Measurements from ENCODE around the gene PRXL2A.

The PRXL2A gene

DNA sequence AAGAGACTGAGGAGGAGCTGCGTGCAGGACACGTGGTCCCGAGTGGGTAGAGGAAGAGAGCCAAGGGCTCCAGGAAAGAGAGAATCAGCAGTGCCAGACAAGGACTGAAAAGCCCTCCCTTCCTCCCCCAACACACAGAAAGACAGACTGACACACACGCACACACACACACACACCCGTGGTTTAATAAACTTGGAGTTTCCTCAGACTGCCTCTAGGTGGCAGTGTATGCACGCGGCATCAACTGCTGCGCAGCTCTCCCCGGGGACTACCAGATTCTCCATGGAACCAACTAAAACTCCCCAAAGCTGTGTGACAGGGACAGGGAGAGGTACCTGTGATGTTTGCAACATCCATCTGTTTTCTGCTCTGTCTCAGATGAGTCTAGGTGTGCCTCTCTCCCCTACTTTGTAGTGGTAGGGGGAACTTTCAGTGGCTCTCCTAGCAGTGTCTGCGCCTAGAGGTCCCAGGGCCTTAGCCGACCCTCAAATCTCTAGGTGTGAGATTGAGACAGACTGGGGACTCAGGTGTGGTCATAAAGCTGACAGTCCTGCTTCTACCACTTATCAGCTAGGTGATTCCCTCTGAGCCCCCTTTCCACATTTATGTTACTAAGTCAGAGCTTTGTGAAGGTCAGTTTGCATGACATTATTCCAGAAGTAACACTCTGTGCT lies 36.4 kb downstream of the PRXL2A start:
- DNase-seq (ENCODE audit: low read depth in 3 of 3), result peak; percentile 49 to 66 (median 54)

DNA sequence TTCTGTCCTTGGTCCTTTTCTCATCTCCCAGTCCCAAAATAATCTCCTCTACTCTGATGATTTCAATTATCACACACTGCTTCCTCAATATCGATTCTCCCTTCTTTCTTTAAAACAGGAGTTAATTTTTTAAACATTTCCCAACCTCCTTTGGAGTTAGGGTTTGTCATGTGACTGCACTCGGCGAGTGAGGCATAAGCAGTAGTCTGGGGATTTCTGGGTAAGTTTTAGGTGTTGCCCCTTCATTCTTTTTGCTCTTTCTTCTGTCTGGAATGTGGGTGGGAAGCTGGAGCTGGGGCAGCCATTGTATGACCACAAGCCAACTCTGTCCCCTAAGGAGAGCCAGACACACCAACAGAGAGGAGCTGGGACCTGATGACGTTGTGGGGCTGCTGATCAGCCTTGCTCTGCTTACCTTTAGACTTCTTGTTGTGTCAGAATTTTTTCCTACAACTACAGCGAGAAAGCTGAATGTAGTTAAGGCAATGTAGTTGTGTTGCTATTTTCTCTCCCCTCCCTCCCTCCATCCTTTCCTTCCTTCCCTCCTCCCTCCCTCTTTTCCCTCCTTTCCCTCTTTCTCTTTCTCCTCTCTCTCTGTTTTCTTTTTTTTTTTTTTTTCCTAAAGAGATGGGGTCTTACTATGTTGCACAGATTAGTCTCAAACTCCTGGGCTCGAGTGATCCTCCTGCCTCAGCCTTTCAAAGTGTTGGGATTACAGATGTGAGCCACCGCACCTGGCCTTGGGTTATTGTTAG lies 39.3 kb downstream of the PRXL2A start:
- no peak for DNase-seq (ENCODE audit: low read depth in 3 of 3)

DNA sequence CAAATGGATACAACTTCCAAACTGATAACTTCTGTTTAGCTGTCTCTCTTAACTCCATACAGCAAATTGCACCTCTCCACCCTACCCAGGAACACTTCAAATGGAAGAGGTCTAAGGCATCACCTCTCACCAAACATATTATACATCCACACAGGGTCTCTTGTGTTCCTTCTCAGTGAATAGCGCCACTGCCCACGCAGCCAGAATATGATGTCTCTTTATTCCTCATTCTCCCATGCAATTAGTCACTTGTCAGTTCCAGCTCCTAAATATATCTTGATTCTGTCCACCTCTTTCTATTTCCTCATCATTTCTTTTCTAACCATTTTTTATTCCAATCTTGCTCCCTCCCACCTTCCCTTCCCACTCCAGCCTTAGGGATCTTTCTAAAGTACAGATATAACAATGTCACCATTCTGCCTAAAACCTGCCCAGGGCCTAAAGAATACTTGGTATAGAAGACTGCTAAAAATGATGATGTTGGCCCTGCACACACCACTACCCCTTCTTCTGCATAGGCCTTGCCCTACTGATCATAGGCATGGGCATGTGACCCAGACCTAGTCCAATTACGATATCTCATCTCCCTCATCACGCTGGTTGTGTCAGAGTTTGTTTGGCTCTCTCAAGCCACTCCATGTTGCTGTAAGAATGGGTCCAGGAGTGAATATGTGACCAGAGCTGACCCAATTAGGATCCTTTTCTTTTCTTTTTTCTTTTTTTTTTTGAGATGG lies 40.0 kb downstream of the PRXL2A start:
- no peak for DNase-seq (ENCODE audit: low read depth in 3 of 3)

DNA sequence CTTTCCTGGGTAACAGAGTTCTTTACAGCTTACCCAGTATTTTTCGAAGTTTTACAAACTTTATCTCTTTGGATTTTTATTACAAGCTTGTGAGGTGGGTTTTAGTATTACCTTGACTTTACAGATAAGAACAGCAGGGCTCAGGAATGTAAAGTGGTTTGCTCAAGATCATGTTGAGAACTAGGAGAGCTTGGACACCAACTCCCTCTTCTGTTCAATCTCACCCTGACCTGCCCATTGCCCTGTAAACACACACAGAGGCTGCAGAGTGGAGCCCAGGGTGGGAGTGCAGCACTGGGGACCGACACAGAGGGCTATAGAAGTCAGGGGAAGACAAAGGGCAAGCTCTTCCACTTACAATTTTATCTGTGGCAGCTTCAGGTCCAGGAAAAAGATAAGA lies 41.2 kb downstream of the PRXL2A start:
- DNase-seq (ENCODE audit: low read depth in 3 of 3), result no peak

DNA sequence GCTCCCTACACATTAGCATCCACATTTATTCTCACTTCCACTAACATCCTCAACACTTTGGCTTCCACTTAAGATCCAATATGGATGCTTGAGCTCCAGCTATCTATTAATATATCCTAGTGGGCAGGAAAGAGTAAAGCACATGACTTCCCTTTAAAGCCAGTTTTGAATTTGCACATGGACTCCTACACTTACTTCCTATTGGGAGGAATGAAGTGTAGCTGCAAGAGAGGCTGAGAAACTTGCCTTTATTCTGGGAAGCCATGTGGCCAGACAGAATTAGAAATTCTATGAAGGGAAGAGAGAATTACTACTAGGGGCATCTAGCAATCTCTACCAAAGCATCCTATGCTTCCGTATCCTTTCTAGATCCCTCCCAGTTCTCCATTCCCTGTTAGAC lies 42.8 kb downstream of the PRXL2A start:
- no peak for DNase-seq (ENCODE audit: low read depth in 3 of 3)

DNA sequence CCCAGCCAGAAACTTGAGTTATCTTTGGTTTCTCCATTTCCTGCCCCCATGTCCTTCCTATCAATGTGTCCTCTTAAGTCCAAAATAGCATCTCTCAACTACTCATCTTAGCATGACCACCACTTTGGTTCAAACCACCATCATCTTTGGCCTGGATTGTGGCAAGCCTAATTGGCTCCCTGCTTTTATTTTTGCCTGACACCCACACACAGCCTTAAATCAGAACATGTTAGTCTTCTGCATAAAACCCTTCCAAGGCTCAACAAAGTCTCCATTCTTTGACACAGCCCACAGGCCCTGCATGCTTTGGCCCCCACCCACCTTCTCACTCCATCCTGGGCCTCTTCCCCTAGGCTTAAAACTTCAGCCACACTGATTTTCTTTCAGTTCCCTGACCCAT lies 43.7 kb downstream of the PRXL2A start:
- no peak for DNase-seq (ENCODE audit: low read depth in 3 of 3)

DNA sequence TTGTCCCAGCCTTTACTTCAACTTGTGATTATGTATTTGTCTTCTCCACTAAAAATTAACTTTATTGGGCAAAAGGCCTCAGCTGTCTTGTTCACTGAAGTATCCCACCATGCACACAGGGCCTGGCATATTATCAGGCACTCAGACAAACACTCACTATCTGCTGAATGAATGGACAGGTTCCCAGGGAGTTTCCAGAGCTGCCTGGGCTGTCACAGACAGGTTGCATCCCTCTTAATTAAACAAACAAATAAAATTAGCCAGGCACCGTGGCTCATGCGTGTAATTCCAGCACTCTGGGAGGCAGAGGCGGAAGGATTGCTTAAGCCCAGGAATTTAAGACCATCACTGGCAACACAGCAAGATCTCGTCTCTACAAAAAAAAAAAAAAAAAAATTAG lies 44.3 kb downstream of the PRXL2A start:
- DNase-seq (ENCODE audit: low read depth in 3 of 3), result no peak

DNA sequence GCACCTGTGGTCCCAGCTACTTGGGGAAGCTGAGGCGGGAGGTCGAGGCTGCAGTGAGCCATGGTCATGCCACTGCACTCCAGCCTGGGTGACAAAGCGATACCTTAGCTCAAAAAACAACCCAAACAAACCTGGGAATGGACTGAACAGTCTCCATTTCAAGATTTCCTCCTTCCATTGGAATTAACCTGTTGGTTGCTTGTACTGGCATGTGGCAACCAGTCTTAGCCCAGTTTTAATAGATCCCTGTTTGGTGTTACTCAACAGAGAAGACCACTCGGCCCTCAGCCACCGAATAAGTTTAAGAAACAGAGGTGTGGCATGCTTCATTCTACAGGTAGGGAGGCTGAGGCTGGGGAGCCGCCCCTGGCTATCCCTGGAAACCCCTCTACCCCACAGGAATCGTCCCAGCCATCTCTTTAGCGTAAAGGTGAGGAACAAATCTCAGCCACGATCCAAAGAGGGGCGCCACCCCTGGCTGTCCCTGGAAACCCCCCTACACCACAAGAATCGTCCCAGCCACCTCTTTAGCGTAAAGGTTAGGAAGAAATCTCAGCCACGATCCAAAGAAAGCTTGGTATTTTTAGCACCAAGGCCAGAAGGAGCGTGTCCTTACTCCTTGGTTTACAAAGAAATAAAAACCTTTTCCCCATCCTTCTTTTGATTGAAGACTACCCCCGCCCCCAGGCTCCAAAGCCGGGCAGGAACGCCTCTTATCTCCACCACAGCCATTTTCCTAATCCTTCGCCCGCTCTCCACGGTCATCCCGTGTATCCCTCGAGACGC lies 44.9 kb downstream of the PRXL2A start:
- DNase-seq (ENCODE audit: low read depth in 3 of 3), result no peak

DNA sequence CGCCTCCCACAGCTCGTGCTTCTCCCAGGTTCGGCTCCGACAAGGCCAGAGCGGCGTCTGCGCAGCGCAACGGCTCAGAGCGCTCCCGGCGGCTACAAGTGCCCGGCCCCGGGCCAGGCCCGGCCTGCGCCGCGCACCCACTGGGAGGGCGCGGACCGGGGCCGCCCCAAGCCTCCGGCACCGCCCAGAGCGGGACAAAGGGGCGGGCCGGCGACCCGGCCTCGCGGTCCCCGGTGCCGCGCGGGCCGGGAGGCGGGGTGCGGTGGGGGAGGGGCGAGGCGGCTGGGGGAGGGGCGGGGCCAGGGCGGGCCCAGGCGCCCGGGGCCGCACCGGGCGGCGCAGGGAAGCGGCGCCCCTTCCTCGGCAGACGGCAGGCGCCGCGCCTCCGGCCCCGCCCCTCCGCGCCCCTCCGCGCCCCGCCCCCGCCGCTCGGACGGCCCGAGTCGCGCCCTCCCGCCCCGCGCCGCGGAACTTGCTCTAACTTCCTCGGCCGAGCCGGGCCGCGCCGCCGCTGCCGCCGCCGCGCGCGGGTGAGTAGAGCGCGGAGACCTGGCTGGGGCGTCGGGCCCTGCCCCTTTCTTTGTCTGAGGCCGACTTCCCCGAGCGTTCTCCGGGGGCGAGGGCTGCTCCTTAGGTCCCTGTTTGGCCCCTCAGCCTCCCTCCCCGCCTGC lies 45.6 kb downstream of the PRXL2A start, which contains the start of gene TSPAN14:
TSPAN14 (plus strand) TSS at position 469 of the 671 bp plus-strand sequence. CDS start 34,924 bp downstream, outside the sequence.
- DNase-seq (ENCODE audit: low read depth in 3 of 3), result peak; percentile 28 to 80 (median 65)

DNA sequence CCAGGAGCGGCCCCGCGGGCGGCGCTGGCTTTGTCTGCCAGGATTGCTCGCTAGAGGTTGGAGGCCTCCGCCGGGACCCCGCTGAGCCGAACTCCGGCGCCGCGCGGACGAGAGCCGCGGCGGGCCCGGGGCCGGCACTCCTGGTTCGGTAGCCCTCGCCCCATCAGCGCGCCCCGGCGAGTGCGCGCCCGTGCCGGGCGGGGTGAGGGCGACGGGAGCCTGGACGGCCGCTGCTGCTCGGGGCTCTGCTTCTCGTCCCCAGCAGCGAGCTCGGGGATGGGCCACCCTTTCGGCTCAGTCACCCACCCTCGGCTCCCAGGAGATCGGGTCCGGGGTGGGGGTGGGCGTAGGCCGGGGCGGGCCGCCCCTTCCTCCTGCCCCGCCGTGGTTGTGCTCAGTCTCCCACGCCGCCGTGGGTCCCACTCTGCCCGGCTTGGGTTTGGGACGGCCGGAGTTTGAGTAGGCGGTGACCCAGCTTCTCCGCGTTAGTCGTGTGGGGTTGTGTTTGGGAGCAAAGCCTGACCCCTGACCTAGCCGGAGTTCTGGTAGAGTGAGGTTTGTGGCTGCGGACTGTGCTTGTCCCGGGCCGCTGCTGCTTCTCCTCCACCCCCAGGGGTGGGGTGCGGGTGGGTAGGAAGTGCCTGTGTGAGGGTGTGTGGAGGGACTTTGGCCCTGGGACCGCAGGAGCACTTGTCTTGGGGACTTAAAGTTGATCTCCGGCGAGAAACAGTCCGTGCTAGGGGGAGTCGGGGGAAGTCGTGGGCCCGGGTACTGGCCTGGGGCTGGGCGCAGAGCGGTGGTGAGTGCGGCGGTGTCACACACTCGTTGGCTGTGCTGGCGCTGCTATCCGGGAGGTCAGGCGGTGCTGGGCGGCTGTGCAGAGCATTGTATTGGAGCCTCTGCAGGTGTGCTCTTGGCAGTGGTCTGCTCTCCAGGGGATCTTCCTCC lies 46.4 kb downstream of the PRXL2A start:
- DNase-seq (ENCODE audit: low read depth in 3 of 3), result no peak

DNA sequence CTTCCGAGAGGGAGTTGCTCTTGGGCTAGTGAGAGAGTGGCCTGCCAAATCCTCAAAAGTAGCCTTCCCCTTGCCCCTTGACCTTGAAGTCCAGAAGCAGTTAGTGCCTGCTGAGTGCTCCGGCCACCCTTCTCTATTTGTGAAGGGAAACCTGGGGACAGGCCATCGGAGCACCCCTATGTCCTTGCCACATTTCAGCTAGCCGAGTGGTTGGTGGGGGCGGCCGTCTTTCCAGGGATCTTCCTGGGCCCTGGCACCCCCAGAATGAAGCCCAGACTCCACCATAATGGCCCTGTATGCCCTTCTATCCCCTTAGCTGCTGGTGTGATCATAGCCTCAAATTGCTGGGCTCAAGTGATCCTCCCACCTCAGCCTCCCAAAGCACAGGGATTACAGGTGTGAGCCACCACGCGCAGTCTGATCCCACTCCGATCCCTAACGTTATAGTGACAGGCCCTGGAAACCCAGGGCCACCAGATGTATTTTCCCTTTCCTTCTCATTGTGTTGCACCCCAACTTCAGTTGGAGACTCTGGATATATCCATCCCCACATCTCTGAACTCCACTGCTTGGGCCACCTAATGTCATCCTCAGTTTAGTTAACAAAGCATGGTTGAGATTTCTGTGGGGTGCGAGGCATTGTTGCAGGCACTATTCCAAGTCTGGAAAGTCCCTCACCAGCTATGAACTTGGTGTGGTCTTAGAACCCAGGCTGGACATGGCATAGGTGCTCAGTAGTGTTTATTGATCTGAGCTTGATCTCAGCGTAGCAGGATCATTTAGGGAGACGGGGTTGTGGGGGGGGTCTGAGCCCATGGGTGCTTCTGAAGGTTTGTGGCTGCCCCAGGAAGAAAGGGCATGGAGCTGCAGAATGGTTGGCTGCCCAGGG lies 47.4 kb downstream of the PRXL2A start:
- DNase-seq (ENCODE audit: low read depth in 3 of 3), result no peak

DNA sequence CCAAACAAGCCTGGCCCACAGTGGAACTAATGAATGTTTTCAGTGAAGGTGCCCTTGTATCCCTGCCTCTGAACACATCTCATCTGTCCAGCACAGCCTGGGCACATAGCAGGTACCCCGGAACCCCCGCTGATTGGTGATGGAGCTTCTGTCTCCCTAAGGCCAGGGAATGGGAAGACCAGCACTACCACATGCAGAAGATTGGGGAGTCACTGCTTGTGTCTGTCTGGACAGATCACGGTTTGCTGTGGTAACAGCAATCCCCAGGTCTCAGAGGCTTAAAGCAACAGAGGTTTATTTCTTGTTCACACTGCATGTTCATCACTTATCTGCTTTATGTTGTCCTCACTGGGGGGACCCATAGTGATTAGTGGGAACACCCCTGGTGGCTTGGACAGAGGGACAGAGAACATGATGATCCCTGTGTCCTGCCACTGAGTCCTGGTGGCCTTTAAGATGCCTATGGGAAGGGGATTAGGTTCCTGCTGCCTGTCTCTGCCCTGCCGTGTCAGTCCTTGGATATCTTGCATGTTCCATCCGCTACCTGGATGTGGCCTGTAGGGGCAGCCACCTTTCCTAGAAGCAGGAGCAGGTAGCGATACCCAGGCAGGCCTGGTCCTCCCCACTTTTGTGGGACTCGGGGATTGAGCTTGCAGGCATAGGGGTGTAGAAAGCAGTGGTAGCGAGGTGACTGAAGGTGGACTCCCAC lies 49.4 kb downstream of the PRXL2A start:
- DNase-seq (ENCODE audit: low read depth in 3 of 3), result no peak

DNA sequence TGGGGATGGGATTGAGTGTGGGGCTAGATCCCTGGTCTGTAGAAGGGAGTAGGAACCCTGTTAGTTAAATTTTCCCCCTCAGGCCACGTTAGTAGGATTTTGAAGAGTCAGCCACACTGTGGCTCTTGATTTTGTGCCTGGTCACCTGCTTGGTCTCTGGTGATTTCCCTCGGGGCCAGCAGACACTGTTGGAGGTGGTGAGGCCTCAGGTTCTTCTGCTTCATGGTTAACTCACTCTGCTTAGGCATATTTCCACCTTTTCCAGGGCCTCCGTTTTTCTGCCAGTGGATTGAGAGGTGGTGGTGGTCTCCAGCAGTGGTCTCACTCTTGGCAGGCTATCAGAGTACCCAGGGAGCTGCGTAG lies 49.9 kb downstream of the PRXL2A start:
- DNase-seq (ENCODE audit: low read depth in 3 of 3), result no peak

DNA sequence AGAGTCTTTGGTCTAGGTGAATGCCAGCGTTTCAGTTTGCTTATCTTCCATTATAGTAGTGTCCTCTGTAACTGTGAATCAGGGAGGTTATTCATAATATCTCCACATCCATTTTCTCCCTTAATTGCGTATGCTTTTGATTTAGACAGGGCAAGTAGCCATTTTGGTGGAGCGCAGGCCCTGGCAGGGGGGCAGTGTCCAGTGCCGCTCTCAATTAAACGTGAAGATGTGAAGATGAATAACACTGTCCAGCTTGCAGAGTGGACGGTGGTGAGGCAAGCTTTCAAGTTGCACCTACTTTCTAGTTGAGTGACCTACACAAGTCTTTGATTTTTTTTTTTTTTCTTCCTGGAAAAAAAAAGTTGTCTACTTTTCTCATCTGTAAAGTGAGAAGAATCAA lies 50.3 kb downstream of the PRXL2A start:
- DNase-seq (ENCODE audit: low read depth in 3 of 3), result no peak

DNA sequence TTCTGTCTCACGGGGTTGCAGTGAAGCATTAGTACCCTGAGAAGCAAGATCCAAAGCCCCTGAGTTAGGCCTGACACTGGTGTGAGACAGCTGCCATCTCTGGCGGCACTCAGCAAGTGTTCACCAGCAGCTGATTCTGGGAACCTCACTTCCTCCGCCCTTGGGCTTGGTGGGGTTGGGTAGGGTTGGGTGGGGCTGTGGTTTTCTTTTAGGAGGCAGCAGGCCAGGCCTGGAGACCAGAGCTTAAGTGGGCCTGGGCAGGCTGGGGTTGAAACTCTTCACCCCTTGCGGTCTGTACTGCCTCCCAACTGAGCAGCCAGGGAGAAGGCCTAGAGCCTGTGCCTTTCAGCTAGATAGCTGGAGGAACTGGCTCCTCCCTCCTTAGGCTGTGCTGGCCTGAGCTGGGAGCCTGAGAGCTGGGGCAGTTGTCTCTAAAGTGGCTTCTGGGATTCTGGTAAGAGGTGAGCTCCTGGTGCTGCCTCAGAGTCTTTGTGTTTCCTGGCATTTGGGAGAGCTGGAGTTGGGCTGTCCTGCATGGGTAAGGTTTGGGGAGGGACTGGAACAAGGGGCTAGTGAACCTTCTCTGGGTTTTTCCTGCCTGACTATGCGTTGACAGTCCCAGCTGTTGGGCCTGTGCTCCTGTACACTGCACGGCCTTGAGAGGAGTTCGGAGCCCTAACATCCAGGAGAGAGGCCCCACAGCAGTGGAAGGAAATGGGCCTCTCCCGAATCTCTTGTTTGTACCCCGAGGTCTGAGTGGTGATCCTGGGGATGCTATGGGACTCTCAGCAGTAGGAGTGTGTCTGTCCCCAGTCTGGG lies 50.9 kb downstream of the PRXL2A start:
- DNase-seq (ENCODE audit: low read depth in 3 of 3), result peak in 1 of 3 experiments; percentile 57

DNA sequence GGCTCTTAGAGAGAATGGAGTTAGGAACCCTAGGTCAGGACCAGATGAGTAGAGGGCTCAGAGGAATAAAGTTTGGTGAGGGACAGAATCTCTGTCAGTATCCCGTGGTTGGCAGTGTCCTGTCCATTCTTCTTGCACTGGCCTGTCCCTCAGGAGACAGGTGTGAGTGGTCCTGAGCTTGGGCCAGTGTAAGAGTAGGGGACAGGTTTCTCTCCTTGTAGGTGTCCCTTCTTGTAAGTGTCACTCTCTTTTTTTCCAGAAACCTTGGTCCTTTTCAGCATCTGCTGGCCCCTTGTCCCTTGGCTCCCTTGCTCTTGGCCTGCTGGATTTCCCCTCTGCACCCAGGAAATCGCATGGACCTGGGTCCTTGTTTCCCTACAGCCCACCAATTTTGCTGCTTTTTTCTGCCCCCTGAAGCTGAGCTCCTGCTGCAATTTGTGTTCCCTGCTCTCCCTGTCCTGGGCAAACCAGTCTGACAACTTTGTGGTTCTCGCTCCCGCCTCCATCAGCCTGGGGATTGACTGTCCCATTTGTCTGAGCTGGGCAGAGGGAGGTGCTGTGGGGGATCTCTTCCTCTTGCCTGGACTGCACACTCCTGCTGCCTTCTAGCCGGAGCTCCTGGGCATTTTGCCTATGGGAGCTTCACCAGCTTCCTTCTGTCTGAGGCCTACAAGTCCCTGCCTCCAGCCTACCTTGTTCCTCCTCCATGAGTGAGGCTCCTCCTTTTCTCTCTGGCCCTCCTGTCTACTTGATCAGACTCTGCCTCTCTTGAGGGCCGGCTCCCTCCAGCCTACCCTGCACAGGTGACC lies 52.3 kb downstream of the PRXL2A start:
- DNase-seq (ENCODE audit: low read depth in 3 of 3), result no peak
